ENCODE measurements around the gene SHROOM3.
"Not testable (repeated sequence)": the region's sequence is repeated elsewhere in the genome, so short reads cannot be mapped to it uniquely, and the experiment has no call there.

The SHROOM3 gene

DNA sequence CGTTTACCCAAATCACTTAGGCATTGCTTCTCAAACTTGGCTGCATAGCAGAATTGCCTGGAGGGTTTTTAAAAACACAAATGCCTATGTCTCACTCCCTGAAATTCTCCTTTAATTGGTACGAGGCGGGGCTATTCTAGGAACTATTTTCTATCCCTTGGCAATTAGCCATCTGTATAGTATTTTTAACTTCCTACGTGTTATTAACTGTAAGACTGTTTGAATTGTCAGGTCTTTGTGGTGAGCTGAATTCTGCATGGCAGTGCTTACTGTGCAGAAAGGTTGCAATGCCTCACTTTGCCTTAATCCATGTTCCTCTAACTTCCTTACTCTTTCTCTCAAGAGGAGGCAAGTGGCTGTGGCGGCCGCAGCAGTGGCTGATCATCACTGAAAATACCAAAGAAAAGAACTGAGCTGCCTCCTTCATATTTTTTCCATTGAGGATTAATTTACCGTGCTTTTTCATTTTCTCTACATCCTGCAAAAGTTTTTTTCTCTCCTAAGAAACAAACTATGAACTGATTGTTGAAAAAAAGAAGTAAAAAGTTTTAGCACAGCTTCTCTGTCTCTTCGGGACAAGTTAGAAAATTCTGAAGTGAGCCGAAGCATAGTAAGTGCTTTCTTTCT lies at the start of gene SHROOM3:
SHROOM3 (plus strand) TSS at position 329 of the 627 bp plus-strand sequence. CDS start 824 bp downstream, outside the sequence.
- Mint-ChIP-seq H3K36me3 (no peaks in the 10 kb centered on the region), H3K27me3 (peaks cover 1% of the 10 kb centered on the region), H3K9me3 (no peaks in the 10 kb centered on the region), H3K4me1 (peaks cover 4% of the 10 kb centered on the region), H3K4me3 (no peak within 1 kb of the TSS), H3K27ac (no peak within 1 kb of the TSS)
- DNase-seq (ENCODE audit: low spot score in 2 of 2) (no peak), ATAC-seq (ENCODE audit: low read depth) (no peak)

DNA sequence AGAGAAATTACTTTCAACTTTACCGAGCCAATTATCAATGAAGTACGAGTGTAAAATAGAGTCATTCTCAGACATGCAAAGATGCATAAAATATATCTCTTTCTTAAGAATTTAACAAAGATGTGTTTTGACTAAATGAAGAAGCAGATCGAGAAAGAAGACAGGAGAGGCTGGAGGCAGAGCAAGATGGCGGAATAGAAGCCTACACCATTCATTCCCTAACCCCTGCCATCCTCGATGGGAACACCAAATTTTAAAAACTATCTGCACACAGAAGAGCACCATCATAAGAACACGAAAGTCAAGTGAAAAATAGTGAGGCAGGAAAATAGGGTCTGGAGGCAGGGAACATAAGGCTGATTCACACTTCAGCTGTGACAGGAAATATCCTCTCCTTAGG lies 49.1 kb upstream of the SHROOM3 start:
- no peak for DNase-seq (ENCODE audit: low spot score in 2 of 2)
- Mint-ChIP-seq H3K27me3 (peaks cover 12% of the 10 kb centered on the region), H3K4me1 (no peaks in the 10 kb centered on the region)

GRCh38 chr4:76386566-76387305 lies 48.3 kb upstream of the SHROOM3 start:
- peaks cover 12% of the 10 kb centered on the region for H3K27me3 Mint-ChIP-seq
- DNase-seq (ENCODE audit: low spot score in 2 of 2) = no peak

More for the DNA sequence above, 49.1 kb upstream of the SHROOM3 start:
- Mint-ChIP-seq H3K36me3 (peaks cover 6% of the 10 kb centered on the region), H3K4me3 (no peak overlapping the region), H3K9me3 (peaks cover 17% of the 10 kb centered on the region), H3K27ac (no peak overlapping the region)
- ATAC-seq (ENCODE audit: low read depth) = no peak

GRCh38 chr4:76388160-76388908 lies 46.7 kb upstream of the SHROOM3 start:
- Mint-ChIP-seq H3K9me3 (peaks cover 20% of the 10 kb centered on the region), H3K36me3 (peaks cover 2% of the 10 kb centered on the region), H3K4me3 (no peak overlapping the region), H3K4me1 (no peaks in the 10 kb centered on the region), H3K27me3 (peaks cover 11% of the 10 kb centered on the region), H3K27ac (no peak overlapping the region)
- DNase-seq (ENCODE audit: low spot score in 2 of 2) (no peak), ATAC-seq (ENCODE audit: low read depth) (no peak)

More at GRCh38 chr4:76386566-76387305, 48.3 kb upstream of the SHROOM3 start:
- Mint-ChIP-seq H3K4me3 (no peak overlapping the region), H3K36me3 (peaks cover 3% of the 10 kb centered on the region), H3K9me3 (peaks cover 19% of the 10 kb centered on the region), H3K27ac (no peak overlapping the region), H3K4me1 (no peaks in the 10 kb centered on the region)
- ATAC-seq (ENCODE audit: low read depth) = no peak

DNA sequence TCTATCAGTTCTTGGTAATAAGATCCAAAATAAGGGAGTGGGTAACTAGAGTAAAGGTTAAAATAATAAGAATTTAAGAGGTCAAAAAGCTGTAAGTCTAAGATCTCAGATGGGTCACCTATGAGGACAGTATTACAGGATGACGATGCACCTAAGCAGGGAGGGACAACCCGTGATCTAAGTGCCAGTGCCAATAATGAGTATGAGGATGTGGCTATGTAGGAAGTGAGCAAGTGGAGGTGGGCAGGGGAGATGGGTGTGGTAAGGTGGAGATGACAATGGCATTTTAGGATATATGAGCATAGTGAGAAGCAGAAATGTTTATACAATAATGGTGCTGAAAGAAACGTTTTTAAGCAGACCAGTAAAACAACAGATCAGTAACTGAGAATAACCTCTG lies 33.4 kb upstream of the SHROOM3 start:
- no peak overlapping the region for H3K27ac Mint-ChIP-seq
- no peak for DNase-seq (ENCODE audit: low spot score in 2 of 2)
- H3K27me3 Mint-ChIP-seq = peaks cover 11% of the 10 kb centered on the region
- no peaks in the 10 kb centered on the region for H3K36me3 Mint-ChIP-seq
- H3K4me1 Mint-ChIP-seq = no peaks in the 10 kb centered on the region
- H3K4me3 Mint-ChIP-seq = no peak overlapping the region
- H3K9me3 Mint-ChIP-seq = peaks cover 3% of the 10 kb centered on the region
- no peak for ATAC-seq (ENCODE audit: low read depth)

- H3K27ac Mint-ChIP-seq = no peak overlapping the region
- peaks cover 5% of the 10 kb centered on the region for H3K4me1 Mint-ChIP-seq
- H3K4me3 Mint-ChIP-seq = no peak overlapping the region
- H3K9me3 Mint-ChIP-seq = no peaks in the 10 kb centered on the region
- H3K27me3 Mint-ChIP-seq = peaks cover 6% of the 10 kb centered on the region
- ATAC-seq (ENCODE audit: low read depth) = no peak
- DNase-seq (ENCODE audit: low spot score in 2 of 2) = no peak
- H3K36me3 Mint-ChIP-seq = no peaks in the 10 kb centered on the region
These were observed 28.9 kb upstream of the SHROOM3 start for GRCh38 chr4:76406081-76406480.

DNA sequence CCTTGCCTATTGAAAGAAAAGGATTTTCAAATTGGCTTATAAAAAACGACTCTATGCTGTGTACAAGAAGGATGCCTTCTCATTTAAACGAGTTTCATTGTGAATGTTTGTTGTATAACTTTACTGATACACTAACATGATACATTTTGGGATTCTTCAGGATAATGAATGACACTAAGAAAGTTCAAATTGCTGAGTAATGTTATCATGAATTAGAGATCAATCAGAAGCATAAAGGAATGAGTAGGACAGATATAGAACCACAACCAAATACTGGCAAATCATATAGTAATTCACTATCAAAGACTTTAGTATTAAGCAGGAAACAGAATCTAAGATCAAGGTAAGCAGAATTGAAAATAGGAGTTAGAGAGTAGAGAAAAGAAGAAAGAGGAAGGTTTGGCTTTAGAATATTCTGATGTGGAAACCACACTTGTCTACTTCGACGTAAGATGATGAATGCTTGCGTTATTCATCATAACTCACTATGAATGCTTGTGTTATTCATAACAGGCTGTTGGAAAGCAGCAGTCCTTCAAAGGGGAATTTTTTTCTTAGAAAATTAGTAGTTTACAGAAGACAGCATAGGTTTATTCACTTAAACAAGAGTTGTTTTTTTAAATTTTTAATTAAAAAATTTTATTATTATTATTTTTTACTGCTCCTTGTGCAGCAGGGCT lies 27.4 kb upstream of the SHROOM3 start:
- peak; percentile 59 for ATAC-seq (ENCODE audit: low read depth)
- DNase-seq (ENCODE audit: low spot score in 2 of 2) = no peak
- Mint-ChIP-seq H3K27me3 (peaks cover 5% of the 10 kb centered on the region), H3K4me1 (peaks cover 5% of the 10 kb centered on the region), H3K27ac (no peak overlapping the region), H3K4me3 (no peak overlapping the region), H3K9me3 (no peaks in the 10 kb centered on the region), H3K36me3 (no peaks in the 10 kb centered on the region)

DNA sequence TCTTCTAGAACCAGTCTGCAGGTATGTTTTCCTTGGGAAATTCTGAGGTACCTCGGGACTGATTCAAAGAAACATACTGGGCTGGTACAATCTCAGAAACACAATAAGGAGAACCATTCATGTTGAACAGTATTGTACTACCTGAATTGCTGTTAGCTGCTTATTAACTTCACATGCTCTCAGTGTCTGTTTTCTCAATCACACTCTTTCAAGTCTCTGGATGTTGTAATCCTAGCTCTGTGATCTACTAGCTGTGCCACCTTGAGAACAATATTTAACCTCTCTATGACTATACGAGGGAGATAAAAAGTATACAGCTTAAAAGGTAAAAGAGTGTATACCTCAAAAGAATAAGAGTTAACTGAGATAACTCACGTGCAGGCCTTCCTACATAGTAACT lies 24.4 kb upstream of the SHROOM3 start:
- ATAC-seq (ENCODE audit: low read depth) (no peak), DNase-seq (ENCODE audit: low spot score in 2 of 2) (no peak)
- H3K9me3 Mint-ChIP-seq = no peaks in the 10 kb centered on the region
- no peaks in the 10 kb centered on the region for H3K27me3 Mint-ChIP-seq
- H3K4me3 Mint-ChIP-seq = no peak overlapping the region
- no peaks in the 10 kb centered on the region for H3K36me3 Mint-ChIP-seq
- peaks cover 5% of the 10 kb centered on the region for H3K4me1 Mint-ChIP-seq
- H3K27ac Mint-ChIP-seq = no peak overlapping the region

DNA sequence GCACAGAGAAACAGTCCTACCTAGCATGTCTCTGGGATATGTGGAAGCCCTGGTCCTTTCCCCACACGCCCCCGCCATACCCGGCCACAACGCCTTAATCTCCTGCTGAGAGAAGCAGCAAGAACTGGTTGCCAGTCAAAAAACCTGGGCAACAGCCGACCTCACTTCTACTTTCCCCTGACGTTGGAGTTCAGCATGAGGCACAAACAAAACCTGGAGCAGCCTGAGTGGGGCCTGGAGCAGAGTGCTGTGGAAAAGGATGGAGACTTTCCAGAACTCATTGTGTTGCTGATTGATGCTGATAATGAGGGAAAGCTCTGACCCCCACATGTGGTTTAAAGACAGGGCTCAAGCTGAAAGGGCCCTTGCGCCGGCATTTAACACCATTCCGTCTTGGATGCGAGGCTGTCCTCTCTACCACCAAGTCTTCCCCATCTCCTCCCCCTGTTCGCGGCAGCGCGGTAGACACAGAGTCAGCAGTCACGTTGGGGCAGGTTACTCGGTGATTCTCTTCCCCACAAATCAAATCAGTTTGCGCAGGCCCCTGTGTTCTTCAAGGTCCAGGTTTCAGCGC lies 14.8 kb upstream of the SHROOM3 start:
- Mint-ChIP-seq H3K27me3 (peaks cover 13% of the 10 kb centered on the region), H3K9me3 (no peaks in the 10 kb centered on the region)

DNA sequence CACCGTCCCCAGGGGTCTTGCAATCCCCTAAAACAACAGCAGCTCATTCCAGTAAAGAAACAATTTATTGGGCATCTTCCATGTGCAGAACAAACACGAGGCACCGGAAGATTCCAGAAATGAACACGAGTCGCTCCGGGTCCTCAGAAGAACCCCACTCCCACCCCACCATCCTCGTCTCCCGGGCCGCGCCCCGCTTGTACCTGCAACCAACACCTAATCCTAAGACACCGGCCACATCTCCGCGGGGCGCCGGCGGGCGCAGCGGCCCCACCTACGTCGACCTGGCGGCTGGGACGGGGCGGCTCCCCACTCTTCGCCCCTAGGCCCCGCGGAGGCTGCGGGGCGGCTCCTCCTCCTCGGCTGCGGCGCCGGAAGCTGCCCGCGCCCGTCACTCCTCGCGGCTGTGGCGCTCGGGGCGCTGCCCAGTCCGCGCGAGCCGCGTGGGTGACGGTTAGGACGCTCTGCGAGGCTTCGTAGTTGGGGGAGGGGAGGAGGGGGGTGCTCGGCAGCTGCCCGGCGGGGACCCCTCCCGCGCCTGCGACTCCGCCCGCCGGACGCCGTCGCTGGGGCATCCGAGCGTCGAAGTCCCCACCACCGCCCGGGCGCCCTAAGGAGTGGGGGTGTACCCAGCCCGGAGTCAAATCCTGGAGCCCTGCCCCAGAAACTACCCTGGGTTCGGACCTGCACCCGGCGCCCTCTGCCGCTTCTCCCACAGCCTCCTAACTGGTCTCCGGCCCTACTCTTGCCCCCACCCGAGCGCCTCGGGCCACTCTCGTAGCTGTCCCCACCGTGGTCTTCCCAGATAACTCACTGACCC lies 14.1 kb upstream of the SHROOM3 start, which contains the start of gene CCDC158:
CCDC158 (minus strand) TSS at position 380 of the 820 bp plus-strand sequence. CDS start 17,934 bp downstream, outside the sequence.
- peaks cover 13% of the 10 kb centered on the region for H3K27me3 Mint-ChIP-seq
- H3K36me3 Mint-ChIP-seq = no peaks in the 10 kb centered on the region
- H3K27ac Mint-ChIP-seq = no peak within 1 kb of the TSS
- H3K9me3 Mint-ChIP-seq = no peaks in the 10 kb centered on the region
- DNase-seq (ENCODE audit: low spot score in 2 of 2) (no peak), ATAC-seq (ENCODE audit: low read depth) (peak; percentile 21)
- H3K4me1 Mint-ChIP-seq = peaks cover 8% of the 10 kb centered on the region
- peak within 1 kb of the TSS; percentile 71 for H3K4me3 Mint-ChIP-seq

More for the DNA sequence above, 14.8 kb upstream of the SHROOM3 start:
- DNase-seq (ENCODE audit: low spot score in 2 of 2) (no peak), ATAC-seq (ENCODE audit: low read depth) (no peak)
- Mint-ChIP-seq H3K27ac (no peak overlapping the region), H3K4me3 (peak overlapping the region; percentile 18), H3K4me1 (peaks cover 8% of the 10 kb centered on the region), H3K36me3 (no peaks in the 10 kb centered on the region)

DNA sequence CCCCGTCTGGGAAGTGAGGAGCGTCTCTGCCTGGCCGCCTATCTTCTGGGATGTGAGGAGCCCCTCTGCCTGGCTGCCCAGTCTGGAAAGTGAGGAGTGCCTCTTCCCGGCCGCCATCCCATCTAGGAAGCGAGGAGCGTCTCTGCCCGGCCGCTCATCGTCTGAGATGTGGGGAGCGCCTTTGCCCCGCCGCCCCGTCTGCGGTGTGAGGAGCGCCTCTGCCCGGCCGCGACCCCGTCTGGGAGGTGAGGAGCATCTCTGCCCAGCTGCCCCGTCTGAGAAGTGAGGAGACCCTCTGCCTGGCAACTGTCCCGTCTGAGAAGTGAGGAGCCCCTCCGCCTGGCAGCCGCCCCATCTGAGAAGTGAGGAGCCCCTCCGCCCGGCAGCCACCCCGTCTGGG lies 11.9 kb upstream of the SHROOM3 start:
- not testable (repeated sequence) for H3K36me3 Mint-ChIP-seq; H3K4me3 Mint-ChIP-seq; H3K9me3 Mint-ChIP-seq; DNase-seq (ENCODE audit: low spot score in 2 of 2); H3K27ac Mint-ChIP-seq; ATAC-seq (ENCODE audit: low read depth); H3K4me1 Mint-ChIP-seq
- H3K27me3 Mint-ChIP-seq = peaks cover 13% of the 10 kb centered on the region

GRCh38 chr4:76426272-76426671 lies 8.8 kb upstream of the SHROOM3 start:
- DNase-seq (ENCODE audit: low spot score in 2 of 2) (no peak), ATAC-seq (ENCODE audit: low read depth) (no peak)
- H3K27me3 Mint-ChIP-seq = peaks cover 6% of the 10 kb centered on the region
- no peak overlapping the region for H3K27ac Mint-ChIP-seq
- no peaks in the 10 kb centered on the region for H3K36me3 Mint-ChIP-seq
- H3K4me1 Mint-ChIP-seq = peaks cover 5% of the 10 kb centered on the region
- H3K9me3 Mint-ChIP-seq = no peaks in the 10 kb centered on the region
- H3K4me3 Mint-ChIP-seq = no peak overlapping the region

DNA sequence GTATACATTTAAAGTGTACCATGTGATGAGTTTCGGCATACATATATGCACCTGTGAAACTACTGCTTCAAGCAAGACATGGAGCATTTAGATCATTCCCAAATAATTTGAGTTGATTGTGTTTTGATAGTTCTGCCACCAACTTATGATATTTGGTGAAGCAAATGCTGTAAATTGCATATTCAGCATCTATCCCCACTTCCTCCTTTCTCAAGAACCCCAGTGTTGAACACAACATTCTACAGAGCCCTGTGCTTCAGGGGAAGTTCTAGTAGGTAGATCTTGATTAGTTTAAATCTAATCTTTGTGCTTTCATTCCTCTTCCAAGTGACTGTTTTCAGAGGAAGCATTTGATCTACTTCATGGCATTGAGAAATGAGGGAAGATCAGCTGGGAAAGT lies 5.4 kb upstream of the SHROOM3 start:
- no peaks in the 10 kb centered on the region for H3K36me3 Mint-ChIP-seq
- H3K9me3 Mint-ChIP-seq = no peaks in the 10 kb centered on the region
- H3K27me3 Mint-ChIP-seq = no peaks in the 10 kb centered on the region
- no peak overlapping the region for H3K4me3 Mint-ChIP-seq
- no peak overlapping the region for H3K27ac Mint-ChIP-seq
- DNase-seq (ENCODE audit: low spot score in 2 of 2) = no peak
- ATAC-seq (ENCODE audit: low read depth) = no peak
- no peaks in the 10 kb centered on the region for H3K4me1 Mint-ChIP-seq

Data from memory B cell (primary cell).